Neutrophil (primary cell): Measurements from ENCODE around the gene ELF3.
"Not testable (repeated sequence)": the region's sequence is repeated elsewhere in the genome, so short reads cannot be mapped to it uniquely, and the experiment has no call there.

Experiments
- H3K27ac ChIP-seq: fragments of 200-600 bp; sonication (generic); 2 replicates; pipeline ENCODE4 v1.5.1; 2016; ENCODE audit warnings: mild to moderate bottlenecking, moderate library complexity
- H3K27me3 ChIP-seq: fragments of 200-600 bp; sonication (generic); 2 replicates; pipeline ENCODE4 v1.6.0; 2016; ENCODE audit warnings: mild to moderate bottlenecking
- H3K36me3 ChIP-seq: fragments of 200-600 bp; sonication (generic); 2 replicates; pipeline ENCODE4 v1.5.1; 2017
- H3K4me1 ChIP-seq, 2 experiments: fragments of 200-600 bp in 1 of 2; sonication (generic) in 1 of 2; 1 replicate in 1 of 2; 2 replicates in 1 of 2; pipeline versions ENCODE4 v1.5.1 to v1.6.1; 2013 to 2016; ENCODE audit warnings: low read depth in 1 of 2, low read length in 1 of 2, mild to moderate bottlenecking in 1 of 2, moderate library complexity in 1 of 2; ENCODE audit not compliant: control insufficient read depth in 1 of 2, insufficient read depth in 1 of 2
- H3K4me3 ChIP-seq, 2 experiments: fragments of 200-600 bp in 1 of 2; sonication (generic) in 1 of 2; 1 replicate in 1 of 2; 2 replicates in 1 of 2; pipeline ENCODE4 v1.5.1; 2013 to 2016; ENCODE audit warnings: low read depth in 1 of 2, low read length in 1 of 2, mild to moderate bottlenecking in 1 of 2, moderate library complexity in 1 of 2
- H3K9me3 ChIP-seq: fragments of 200-600 bp; sonication (generic); 2 replicates; pipeline ENCODE4 v1.5.1; 2016
- CTCF ChIP-seq: fragments of 200-600 bp; sonication (generic); IDR thresholded peaks from 2 replicates; pipeline ENCODE4 v1.5.1; 2016; ENCODE audit warnings: antibody characterized with exemption

ELF3 gene

GRCh38 chr1:202061055-202061454 lies 50.7 kb downstream of the ELF3 start:
- H3K27ac ChIP-seq: no peak overlapping the region
- no peak for TF ChIP-seq CTCF
- no peaks in the 10 kb centered on the region for H3K9me3 ChIP-seq
- H3K36me3 ChIP-seq: no peaks in the 10 kb centered on the region
- no peak overlapping the region for H3K4me3 ChIP-seq
- H3K4me1 ChIP-seq: no peaks in the 10 kb centered on the region
- H3K27me3 ChIP-seq: no peaks in the 10 kb centered on the region

GRCh38 chr1:202061787-202062186 lies 51.4 kb downstream of the ELF3 start:
- H3K27ac ChIP-seq, H3K4me3 ChIP-seq, H3K36me3 ChIP-seq, H3K4me1 ChIP-seq, H3K9me3 ChIP-seq, H3K27me3 ChIP-seq: not testable (repeated sequence)

GRCh38 chr1:202062636-202063035 lies 52.2 kb downstream of the ELF3 start:
- H3K36me3 ChIP-seq, H3K4me3 ChIP-seq, H3K4me1 ChIP-seq, H3K9me3 ChIP-seq, H3K27ac ChIP-seq, H3K27me3 ChIP-seq: not testable (repeated sequence)

GRCh38 chr1:202063093-202063492 lies 52.7 kb downstream of the ELF3 start:
- Histone ChIP-seq H3K36me3 (no peaks in the 10 kb centered on the region), H3K9me3 (no peaks in the 10 kb centered on the region), H3K4me3 (no peak overlapping the region), H3K4me1 (no peaks in the 10 kb centered on the region), H3K27me3 (no peaks in the 10 kb centered on the region), H3K27ac (no peak overlapping the region)
- no peak for TF ChIP-seq CTCF

GRCh38 chr1:202064889-202065312 lies 54.5 kb downstream of the ELF3 start:
- H3K27ac ChIP-seq, H3K36me3 ChIP-seq, H3K9me3 ChIP-seq, H3K27me3 ChIP-seq, H3K4me1 ChIP-seq, H3K4me3 ChIP-seq: not testable (repeated sequence)
